WI38 (cell line): ENCODE measurements around the gene CLPSL2.

ENCODE experiments used
- H3K4me3 ChIP-seq: 2 replicates; pipeline ENCODE4 v1.5.1; 2011; ENCODE audit warnings: low read depth, mild to moderate bottlenecking, control low read depth, low read length
- TF ChIP-seq, protein P1 (sequence below): IDR thresholded peaks from 2 replicates; pipeline ENCODE4 v1.5.1; 2012; ENCODE audit warnings: low read depth, mild to moderate bottlenecking, control low read depth, low read length

CLPSL2 gene

GRCh38 chr6:35737413-35738211 is 38.8 kb upstream of the CLPSL2 start:
- H3K4me3 ChIP-seq: no peak overlapping the region

GRCh38 chr6:35739645-35740524 is 36.5 kb upstream of the CLPSL2 start:
- H3K4me3 ChIP-seq: no peak overlapping the region
- TF ChIP-seq, protein P1, sequence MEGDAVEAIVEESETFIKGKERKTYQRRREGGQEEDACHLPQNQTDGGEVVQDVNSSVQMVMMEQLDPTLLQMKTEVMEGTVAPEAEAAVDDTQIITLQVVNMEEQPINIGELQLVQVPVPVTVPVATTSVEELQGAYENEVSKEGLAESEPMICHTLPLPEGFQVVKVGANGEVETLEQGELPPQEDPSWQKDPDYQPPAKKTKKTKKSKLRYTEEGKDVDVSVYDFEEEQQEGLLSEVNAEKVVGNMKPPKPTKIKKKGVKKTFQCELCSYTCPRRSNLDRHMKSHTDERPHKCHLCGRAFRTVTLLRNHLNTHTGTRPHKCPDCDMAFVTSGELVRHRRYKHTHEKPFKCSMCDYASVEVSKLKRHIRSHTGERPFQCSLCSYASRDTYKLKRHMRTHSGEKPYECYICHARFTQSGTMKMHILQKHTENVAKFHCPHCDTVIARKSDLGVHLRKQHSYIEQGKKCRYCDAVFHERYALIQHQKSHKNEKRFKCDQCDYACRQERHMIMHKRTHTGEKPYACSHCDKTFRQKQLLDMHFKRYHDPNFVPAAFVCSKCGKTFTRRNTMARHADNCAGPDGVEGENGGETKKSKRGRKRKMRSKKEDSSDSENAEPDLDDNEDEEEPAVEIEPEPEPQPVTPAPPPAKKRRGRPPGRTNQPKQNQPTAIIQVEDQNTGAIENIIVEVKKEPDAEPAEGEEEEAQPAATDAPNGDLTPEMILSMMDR: no peak

More at GRCh38 chr6:35737413-35738211, 38.8 kb upstream of the CLPSL2 start:
- TF ChIP-seq, protein P1: peak; percentile 54; the same call in 1 of the 2 replicates

- H3K4me3 ChIP-seq: no peak overlapping the region
- TF ChIP-seq, protein P1: no peak
These were observed 33.6 kb upstream of the CLPSL2 start for GRCh38 chr6:35742842-35743241.

DNA sequence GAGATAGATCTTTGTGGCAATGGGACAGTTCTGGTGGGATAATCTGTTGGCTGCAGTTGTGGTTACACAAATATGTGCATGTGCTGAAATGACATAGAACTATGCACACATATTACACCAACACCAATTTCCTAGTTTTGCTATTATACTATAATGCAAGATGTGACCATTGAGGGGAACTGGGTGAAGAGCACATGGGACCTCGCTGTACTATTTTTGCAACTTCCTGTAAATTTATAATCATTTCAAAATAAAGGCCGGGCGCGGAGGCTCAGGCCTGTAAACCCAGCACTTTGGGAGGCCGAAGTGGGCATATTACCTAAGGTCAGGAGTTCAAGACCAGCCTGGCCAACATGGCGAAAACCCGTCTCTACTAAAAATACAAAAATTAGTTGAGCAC is 30.9 kb upstream of the CLPSL2 start:
- H3K4me3 ChIP-seq: no peak overlapping the region
- TF ChIP-seq, protein P1: no peak

- TF ChIP-seq, protein P1: no peak
- no peak overlapping the region for H3K4me3 ChIP-seq
These were observed 29.9 kb upstream of the CLPSL2 start for GRCh38 chr6:35746516-35746915.

DNA sequence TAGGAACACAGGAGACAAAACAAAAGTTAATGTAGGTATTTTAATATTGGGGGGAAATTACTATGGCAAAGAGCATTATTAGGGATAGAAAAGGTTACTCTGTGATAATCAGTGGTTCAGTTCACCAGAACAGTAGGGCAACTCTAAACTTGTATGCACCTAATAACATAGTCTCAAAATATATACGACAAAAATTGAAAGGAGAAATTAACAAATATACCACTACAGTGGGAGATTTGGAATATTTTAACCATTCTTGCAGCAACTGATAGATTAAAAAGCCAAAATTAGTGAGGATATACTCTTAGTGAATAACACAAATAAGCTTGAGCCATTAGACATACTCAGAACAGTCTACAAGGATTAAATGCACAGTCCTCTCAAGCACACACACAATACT is 28.5 kb upstream of the CLPSL2 start:
- TF ChIP-seq, protein P1: no peak
- no peak overlapping the region for H3K4me3 ChIP-seq

GRCh38 chr6:35750557-35750956 is 25.8 kb upstream of the CLPSL2 start:
- TF ChIP-seq, protein P1: no peak
- no peak overlapping the region for H3K4me3 ChIP-seq
